NCI-H1694 treated with DMSO at 0.1 percent for 48 hours (cell line): ENCODE measurements around the gene USP46.

ENCODE experiments used
- DNase-seq: peaks from one replicate; lab custom pipeline; 2025; lab: John Stamatoyannopoulos, UW

The USP46 gene

DNA sequence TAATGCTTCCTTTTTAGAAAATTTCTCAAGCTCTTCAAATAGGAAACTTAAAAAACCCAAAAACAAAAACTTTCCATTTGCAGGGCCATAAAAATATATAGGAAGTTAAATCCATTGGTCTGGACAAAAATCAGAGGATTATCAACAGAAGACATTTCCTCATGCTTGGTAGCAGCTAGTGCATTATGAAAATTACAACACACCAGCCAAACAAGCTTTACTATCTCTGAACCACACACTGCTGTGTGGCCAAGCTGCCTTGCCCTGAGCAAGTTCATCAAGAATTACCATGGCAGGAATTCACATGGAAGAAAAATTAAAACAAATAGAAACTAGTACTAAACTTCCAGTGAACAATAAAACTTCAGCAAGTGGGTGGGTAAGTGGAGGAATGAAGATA is 3.6 kb downstream of the USP46 start:
- DNase-seq: no peak

DNA sequence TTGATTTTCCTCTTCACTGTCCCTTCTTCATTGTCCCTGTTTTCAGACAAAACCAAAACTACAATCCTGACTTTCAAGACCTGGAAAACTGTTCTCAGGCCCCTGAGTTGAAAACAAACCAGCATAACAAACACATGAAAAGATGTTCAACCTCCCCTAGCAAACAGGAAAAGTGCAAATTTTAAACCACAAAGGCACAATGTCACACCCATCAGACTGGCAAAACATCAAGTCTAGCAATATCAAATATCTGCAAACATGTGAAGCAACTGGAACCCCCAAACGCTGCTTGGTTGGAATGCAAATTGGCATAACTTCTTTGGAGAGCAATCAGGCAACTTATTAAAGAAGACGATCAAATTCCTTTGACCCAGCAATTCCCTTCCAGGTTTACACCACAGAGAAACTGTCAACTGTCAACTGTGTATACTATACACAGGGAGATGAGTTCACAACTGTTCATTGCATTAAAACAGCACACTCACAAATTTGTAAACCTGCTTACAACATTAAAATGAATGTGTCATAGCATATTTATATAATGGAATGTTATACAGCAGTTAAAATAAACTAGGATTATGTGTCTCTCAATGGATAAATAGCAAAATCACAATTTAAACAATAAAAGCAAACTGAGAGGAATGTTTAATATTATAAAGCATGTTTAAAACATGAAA is 7.0 kb downstream of the USP46 start:
- DNase-seq: no peak

DNA sequence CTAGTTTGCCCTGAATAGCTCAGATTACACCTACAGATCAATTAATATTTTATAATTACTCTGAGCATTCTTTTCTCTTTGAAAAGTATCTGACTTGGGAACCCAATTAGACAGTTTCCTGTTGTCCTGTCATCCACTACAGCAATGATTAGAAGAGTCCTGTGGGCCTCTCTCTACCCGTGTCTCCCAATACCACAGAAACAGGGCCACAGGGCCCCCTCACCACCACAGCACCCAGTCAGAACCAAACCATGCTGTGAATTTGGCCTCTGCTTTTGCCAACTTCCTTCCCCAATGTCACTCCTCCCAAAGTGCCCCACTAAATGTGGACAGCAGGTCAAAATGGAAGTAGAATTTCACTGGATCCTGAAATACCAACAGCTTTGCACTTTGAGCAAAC is 10.3 kb downstream of the USP46 start:
- no peak for DNase-seq

DNA sequence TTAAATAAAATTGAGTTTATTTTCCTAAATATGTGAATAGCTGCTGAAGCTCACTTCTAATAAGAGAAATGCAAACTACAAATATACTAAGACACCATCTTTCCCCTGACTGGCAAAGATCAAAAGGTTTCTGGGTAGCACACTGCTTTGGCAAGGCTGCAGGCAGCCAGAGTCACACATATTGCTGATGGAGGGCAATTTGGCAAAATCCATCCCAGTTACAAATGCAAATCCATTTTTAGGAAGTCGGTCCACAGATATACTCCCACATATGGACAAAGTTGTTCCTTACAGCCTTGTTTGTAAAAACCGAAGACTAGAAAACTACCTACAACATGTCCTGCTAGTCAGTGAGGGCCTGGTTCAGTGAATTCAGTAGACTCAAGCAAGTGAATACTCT is 12.4 kb downstream of the USP46 start:
- no peak for DNase-seq

DNA sequence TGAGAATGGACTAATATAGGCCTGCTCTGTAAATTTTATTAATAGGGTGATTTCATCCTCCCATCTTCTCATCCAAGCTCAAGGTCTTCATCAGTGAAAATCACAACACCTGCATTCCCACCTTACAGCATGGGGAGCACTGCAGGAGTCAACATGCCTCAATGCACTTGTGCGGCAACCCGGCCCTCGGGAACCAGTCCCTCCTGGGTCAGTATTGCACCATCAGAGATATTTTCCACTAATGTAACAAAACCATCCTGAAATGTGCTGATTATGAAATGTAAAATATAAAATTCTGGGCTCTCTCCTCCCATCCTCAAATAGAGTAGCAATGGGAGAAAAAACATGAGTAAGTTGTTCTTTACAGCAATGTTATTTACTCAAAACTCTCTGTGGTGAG is 13.0 kb downstream of the USP46 start:
- DNase-seq: no peak

DNA sequence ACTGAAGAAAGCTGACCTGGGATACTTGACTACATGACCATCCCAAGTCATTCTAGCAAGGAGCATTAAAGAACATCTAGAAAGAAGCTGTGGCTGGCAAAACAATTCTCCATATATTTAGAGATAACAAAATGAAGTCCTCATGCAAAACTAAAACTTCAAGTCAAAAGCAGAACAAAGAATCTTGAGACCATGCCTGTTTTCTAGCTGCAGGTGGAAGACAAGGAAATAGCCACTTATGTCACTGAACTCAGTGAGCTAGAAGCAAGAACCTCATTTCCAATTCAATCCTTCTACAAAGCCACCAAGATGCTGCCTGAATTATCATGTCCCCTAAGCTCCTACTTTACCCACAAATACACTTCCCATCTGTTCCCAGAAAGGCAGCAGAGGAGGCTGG is 13.8 kb downstream of the USP46 start:
- no peak for DNase-seq

DNA sequence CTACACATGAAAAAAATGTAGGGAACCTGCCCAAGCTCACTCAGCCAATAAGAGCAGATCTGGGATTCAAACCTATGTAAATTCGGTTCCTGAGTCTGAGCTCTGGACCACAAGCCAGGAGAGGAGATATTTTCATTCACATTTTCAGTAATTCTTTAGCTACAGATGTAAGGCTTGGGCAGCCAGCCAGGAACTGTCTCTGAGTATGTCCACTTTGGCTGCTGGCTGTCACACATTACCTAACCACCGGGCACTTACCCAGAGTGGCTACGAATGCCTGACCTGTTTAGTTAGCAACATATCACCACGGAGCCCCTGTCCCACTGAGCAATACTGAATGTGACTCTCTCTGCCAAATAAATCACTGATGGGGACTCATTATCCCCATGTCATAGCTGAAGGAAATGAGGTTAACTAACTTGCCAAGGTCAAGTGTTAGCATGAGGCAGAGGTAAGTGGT is 15.3 kb downstream of the USP46 start:
- DNase-seq: no peak

DNA sequence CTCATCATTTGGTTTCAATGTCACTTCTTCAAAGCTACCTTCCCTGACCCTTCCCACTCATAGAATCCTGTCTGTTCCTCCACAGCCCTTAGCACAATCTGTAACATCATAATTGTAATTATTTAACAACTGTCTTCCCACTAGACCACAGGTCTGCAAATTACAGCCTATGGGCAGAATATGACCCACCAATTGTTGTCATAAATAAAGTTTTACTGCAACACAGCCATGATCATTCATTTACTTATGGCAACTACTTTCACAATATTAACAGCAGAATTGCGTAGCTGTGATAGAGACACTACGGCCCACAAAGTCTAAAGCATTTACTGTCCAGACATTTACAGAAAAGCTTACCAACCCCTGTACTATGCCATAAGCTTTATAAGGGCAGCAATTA is 15.9 kb downstream of the USP46 start:
- DNase-seq: no peak

DNA sequence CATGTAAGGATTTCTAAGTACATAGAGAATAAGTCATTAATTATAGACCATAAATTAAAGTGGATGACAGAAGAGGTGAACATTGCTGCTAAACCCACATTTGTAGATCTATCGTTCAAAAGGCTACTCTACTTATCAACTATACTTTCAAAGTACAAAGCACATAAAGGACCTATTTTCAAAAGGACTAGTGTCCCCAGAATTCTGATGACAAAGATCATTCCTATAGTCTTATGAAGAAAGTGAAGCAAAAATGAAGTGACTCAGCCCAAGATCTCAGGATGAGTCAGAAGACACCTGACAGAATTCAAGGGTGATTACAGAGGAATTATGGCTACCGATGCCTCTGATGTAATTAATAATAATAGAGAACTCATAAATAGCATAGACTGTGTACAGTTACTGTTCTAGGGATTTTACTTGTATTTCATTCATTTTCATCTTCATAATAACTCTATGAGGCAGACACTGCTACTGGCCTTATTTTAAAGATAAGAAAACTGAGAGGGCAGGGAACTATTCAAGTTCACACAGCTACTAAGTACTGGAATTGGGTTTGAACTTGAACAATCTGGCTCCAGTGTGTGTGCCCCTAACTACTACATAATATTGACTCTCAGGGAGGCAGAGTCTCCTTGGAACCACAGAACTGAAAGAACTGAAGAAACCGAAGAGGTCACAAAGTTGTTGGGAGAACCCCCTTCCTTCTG is 17.1 kb downstream of the USP46 start:
- DNase-seq: no peak

DNA sequence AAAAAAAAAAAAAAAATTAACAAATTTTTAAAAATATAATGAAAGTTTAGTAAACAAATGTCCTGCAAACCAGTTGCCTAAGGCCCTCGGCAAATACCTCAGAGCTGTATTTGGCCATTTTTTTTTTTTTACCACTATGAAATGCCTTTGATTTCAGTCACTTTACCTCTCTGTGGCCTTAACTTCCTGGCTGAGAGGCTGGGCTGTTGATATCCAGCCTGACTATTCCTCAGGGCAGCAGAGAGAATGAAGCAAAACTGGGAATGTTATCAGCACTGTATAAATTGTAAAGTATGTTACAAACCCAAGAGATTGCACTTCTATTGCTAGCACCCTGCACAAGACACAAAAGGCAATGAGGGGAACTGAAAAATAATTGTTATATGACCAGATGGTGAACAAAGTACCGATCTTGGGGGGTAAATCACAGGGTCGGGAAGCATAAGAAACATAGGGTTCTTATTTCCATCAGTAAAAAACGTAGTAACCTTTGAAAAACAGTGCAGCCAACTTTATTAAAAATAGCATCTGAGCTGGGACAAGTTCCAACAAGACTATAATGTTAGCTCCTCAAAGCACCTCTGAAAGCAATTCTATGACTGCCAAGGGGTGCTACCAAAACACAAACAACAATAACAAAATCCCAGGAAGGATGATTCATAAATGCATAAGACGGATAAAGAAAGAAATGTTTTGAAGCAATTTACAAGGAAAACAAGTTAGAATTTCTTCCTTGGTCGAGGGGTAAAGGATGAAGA is 18.1 kb downstream of the USP46 start:
- DNase-seq: no peak

DNA sequence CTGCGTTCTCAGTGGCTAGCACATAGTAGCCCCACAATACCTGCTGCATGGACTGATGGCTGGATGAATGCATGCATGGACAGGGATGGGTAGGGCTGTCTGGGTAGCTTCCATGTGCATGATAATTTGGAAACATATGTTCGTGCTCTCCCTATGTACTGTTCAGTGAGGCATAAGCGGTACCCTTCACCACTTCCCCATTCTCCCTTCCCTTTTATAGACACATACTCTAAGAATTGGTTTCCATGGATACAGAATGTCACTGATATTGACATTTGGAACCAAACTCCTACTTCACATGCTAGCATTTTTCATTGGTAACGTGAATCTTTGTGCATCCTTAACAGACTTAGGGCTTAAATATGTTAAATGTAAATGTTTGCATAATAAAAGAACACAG is 20.4 kb downstream of the USP46 start:
- no peak for DNase-seq

DNA sequence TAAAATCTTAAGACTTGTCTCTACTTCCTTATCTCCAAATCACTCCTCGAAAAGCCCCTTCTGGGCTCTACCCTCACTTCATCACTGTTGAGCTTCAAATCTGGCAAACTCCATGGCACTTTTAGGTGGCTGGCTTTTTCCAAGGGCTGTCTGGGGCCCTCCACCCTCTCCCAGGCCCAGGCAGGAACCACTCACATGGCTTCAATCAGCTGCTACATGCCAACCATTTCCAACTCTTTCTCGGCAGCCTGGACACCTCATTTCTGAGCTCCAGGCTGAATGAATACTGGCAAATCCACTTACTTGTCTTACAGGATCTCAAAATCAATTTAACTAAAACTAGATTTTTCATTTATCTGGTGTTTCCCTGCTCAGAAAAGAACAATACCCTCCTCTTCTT is 22.0 kb downstream of the USP46 start:
- no peak for DNase-seq

DNA sequence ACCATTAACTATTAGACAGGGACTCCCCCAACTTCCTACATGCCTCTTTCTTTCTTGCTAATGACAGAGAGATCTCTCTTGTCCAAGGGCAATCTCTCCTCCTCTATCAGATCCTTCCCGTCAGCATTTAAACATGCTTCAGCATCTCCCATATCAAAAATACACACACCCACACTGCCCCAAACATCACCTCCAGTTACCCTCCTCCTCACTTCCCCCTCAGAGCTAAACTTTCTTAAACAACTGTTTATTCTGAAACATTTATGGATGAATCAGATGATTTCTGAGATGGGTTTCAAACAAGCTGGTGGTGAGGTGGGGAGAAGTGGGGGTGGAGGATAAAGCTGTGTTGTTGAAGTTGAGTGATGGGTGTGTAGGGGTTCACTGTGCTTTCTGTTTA is 23.5 kb downstream of the USP46 start:
- DNase-seq: no peak

DNA sequence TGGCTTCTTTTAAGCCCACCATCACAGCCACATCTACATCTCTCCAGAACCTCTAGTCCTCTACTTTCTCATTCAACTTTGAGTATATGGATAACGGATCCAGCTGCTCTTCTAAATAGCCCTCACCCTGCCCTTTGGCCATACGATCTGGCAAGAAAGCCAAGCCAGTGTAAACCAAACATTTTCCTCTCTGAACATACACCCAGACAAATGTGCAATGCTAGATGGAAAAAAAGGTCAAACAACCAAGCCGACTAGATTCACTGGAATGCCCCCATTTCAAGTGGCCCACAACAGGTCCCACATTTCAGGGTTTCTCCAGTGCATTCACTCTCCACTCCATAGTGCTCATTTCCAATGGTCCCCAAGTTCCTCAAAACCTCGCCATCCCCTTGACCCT is 24.0 kb downstream of the USP46 start:
- no peak for DNase-seq

DNA sequence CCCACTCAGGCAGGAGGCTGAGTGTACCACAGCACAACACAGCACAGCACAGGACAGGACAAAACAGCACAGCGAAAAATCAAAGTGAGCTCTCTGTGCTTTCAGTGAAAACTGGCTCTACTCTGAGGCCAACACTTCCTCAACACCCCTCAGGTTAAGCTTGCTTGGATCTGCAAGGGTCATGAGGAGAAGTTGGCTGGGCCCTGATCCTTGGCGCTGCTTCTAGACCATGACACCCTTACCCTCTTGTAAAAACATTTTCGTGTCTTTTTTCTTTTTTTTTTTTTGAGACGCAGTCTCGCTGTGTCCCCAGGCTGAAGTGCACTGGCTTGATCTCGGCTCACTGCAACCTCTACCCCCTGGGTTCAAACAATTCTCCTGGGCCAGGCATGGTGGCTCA is 25.3 kb downstream of the USP46 start:
- no peak for DNase-seq

DNA sequence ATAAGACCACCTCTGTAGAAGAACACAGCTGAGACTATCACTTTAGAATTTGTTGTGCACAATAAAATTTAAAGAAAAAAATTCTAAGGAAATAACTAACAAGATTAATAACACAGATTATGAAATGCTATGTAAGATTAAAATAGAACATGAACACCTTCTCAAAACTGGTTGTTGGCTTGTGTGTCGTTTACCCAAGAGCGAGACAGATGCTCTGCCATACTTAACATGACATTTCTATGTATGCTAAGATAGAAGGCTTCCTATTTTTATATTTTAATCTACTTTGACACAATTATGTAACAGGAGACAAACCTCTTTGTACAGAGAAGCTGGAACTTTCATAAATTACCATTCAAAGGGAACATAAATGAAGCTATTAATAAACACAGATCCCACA is 30.1 kb downstream of the USP46 start:
- DNase-seq: no peak

DNA sequence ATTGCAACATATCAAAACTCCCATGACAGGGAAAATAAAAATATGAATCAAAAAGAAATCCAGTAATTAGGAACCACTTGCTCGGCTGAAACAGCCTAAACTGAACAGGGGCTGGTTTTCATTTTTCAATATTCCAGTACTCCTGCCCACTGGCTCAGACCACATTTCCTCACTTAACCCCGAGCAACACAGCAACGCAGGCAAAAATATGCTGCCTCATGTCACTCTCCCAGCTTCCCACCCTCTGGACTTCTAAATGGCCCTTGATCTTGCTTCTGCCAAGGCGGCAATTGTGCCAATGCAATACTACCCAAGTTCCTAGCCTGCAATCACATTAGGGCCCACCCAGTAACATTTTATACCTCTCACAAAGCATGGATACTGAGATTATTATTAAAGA is 30.6 kb downstream of the USP46 start:
- DNase-seq: no peak

DNA sequence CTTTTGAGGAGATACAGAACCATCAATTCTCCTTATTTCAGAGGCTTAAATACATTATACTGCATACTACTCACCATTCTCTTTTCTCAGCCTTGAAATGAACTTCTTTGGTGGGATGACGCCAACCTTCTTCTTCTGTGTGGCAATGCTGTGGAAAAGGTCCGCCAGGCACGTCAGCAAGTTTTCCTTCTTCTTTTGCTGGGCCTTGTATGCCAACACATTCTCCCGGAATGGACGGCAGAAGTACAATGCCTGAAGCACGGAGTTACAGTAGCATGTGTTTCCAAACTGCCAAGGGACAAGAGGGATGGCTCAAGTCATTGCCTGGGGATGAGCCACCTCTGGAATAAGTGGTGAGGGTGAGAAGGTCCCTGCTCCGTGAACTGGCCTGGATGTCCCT is 31.2 kb downstream of the USP46 start:
- no peak for DNase-seq

DNA sequence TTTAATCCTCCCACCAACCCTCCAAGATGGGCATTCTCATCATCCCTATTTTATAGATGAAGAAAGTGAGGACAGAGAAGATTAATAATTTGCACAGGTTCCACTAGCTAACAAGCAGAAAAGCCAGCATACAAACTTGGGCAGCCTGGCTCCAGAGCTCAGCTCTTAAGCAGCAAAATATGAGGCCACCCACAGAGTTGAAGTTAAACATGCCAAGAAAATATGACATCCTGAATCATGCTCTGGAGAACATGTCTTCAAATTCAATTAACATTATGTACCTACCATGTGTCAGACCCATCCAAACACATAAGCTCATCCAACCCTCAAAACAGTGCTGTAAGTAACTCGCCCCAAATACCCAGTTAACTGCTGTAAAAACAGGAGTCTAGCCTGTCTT is 33.9 kb downstream of the USP46 start:
- DNase-seq: no peak

DNA sequence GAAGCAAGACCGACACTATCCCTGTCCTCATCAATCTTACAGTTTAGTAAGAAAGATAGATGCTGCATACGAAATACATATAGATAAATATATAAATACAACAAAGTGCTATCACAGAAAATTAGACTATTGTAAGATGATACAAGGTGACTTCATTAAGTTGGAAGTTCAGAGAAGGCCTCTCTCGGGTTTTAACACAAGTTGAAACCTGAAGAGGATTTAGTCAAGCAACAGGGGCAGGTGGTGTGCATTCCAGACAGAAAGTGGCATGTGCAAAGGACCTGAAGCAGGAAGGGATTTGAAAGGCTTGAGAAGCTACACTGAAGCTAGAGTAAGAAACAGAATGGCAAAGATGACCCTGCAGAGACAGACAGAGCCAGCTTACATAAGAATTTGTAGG is 36.5 kb downstream of the USP46 start:
- no peak for DNase-seq

DNA sequence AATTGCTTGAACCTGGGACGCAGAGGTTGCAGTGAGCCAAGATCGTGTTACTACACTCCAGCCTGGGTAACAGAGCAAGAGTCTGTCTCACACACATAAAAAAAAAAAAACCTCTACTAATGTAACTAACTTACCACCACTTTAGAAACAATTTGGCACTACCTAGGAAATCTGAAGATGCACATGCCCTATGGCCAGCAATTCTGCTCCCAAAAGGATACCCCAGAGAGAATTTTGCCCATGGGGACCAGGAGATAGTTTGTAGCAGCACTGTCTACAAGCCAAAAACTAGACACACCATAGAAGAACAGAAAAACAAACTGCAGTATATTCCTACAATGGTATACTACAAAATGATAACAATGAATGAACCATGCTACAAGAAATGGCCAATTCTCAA is 37.5 kb downstream of the USP46 start:
- DNase-seq: no peak

DNA sequence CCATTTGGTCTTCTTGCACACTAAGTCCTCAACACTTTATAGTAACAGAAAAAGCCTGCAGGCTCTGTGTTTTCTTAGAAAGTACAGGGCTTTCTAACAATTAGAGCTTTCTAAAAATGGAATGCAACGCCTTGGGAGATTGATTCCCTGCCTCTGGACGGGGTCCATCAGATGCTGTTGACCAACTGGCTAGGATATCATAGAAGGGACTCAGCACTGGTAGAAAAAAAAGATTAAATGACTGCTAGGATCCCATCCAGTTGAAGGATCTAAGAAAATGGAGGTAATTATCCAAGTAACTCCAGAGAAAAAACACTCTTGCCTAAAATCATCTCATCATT is 39.5 kb downstream of the USP46 start:
- DNase-seq: no peak

DNA sequence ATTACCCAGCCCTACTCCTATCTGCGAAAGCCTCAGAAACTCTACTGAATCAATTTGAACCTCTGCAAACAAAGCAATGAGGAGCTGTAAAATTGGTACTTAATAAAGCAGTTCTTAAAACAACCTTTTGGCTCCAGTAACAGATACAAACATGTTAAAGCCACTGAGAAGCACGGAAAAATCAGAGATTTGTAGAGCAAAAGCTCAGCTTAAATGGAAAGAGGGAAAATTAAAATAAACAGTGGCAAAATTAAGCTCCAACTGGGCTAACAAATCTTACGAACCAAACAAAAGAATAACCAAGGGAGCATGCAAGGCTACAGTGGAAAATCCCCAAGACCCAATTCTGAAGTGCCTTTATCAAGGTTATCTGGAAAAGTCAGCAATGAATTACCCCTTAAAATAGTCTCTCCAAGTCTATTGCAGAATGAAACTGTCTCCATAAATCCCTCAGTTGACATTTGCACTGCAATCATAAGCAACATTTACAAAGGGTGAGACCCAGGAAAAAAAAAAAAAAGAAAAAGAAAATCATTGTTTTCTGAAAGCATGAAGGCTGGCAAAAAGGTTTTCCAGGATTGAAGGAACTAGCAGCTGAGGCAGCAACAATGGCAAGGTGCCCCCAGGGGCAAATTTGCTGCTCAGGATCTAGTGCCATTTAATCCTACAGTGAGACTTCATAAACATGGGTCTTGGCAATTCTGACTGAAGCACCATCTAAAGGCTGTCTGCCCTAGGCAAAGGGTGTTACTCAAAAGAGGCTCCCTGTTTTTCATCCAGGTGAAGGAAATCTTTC is 40.1 kb downstream of the USP46 start:
- no peak for DNase-seq
